RCC 7860 (cell line): ENCODE data around the gene GPR39.

Experiments used
- DNase-seq: peaks from one replicate; pipeline ENCODE4 v3.0.0-alpha.2; 2015; ENCODE audit warnings: low spot score
- FAIRE-seq: peaks from 2 replicates; lab custom pipeline; 2012; peaks lifted over from hg19 to GRCh38; lab: Jason Lieb, UNC

The GPR39 gene

DNA sequence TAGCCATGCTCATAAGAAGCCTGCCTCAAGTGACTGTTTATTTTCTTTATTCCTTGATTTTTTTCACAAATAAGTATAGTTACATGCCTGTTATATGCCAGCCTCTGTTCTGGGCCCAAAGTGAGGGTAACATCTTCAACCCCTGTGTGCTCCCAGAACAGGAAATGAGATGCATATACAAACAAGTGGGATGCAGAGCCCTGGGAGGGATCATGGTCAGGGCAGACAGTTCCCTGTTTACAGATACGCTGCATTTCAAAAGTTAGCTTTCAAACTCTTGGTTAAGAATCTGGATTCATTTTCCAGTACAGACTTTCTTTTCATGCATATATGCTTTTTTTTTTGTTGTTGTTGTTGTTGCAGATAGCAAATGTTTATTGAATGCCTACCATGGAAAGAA, 24.4 kb downstream of the GPR39 start:
- no peak for DNase-seq
- FAIRE-seq: no peak

DNA sequence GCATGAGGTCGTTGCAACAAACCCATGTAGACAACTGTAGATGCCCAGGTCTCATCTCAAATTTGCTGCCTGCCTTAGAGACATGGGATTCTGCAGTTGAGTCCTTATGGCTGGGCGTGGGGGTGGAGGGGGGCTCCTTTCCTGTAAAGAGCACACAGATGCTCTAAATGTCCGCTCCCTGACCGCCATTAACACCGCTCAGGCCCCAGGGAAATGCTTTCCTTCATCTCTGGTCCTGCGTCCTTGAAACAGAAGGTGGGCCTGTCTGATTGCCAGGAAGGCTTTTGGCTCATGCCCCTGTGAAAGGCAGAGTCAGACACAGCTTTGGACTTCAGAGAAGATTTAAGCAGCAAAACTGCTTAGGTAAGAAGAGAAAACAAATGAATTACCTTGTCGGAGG, 25.7 kb downstream of the GPR39 start:
- no peak for FAIRE-seq
- no peak for DNase-seq

DNA sequence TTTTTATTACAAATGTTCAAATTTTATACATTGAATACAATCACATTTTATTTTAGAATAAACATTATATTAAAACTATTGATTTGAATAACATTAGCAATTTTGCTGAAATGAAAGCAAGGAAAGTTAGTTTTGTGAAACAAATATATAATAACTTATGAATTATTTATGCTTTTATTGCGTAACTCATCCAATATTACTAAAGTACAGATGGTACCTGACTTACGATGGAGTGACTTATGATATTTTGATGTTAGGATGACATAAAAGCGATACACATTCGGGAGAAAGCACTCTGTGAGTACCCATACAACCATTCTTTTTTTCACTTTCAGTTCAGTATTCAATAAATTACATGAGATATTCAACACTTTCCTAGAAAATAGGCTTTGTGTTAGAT, 26.5 kb downstream of the GPR39 start:
- FAIRE-seq: no peak
- DNase-seq: no peak

DNA sequence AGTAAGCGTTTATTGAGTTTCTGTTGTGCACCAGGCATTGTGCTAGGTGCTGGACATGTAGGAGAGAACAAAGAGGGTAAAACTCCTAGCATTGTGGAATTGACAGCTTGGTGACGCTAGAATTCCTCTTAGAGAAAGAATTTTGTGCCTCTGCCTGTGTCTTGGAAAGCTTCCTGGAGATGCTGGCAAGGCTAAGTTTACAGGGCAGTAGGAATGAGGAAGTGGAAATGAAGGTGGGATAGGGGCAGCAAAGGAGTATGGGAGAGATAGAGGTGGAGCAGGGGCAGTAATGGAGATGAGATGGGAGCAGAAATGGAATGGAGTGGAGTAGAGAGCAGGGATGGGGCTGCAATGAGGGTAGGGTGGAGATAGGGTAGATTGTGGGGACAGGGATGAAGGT, 29.8 kb downstream of the GPR39 start:
- FAIRE-seq (no peak), DNase-seq (no peak)

DNA sequence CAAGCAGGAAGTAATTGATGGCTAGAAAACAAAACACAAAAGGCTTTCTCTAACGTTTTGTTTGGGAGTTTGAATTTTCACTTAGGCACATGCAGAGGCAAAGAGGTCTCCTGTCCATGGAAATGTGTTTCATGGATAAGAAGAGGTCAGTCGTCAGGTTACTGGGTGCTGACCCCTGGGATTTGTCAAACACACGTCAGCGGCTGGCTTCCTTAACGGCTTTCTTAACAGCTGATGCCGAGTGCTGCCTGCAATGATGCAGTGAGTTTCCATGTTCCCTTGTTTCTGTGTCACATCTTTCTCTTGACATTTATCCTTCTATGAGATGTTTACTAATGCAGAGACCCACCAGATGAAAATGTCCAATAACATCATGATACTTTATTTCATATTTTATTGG, 31.7 kb downstream of the GPR39 start:
- no peak for DNase-seq
- no peak for FAIRE-seq

DNA sequence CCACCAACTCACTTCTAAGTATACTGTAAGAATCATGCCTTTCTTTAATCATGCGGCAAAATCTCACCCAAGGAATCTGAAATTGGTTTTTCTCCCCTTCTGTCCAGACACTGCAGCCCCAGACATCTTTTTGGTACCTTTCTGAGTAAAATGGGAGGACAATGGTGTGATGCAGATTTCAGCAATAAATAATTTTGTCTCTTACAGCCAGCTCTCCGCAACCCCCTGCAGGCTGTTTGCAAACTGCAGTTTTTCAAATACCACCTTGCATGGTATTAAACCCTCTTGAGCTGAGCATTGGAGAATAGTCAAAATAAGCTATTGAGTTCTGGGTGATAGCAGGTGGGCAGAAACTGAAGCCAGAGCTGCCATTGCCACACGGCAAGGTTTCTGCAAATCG, 32.2 kb downstream of the GPR39 start:
- DNase-seq (no peak), FAIRE-seq (no peak)

DNA sequence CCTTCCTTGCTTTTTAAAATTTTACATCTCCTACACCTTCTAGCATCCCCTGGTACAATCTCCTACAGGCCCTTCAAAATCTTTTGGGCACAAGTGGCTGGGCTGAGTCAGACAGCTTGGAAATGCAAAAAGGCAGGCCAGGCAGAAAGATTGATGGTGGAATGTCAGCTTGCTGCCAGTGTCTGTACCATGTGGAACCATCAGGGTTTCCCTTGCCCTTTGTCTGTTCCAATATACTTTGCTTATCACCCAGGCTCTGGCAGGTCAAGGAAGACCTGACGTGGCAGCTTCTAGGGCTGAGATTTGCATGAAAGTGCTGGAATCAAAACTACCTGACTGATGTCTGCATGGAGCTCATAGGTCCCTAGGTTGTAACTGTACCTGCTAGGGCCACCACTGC, 33.3 kb downstream of the GPR39 start:
- DNase-seq (no peak), FAIRE-seq (no peak)

DNA sequence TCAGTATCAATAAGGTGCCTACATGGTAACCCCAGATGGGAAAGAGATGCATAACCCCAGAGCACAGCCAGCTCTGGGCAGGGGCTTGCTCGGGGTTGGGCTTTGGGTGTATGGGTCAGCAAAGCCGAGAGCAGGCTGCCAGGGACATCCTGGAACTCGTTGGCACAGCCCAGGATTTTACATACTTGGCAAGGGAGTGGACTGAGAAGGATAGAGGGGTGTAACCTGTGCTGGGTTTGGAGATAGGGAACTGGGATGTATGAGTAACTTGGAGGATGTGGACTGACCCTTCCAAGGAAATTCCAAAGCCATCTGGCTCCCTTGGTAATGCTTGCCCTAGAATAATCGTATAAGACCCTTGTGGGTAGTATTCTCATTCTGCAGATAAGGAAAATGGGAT, 44.2 kb downstream of the GPR39 start:
- no peak for FAIRE-seq
- no peak for DNase-seq

DNA sequence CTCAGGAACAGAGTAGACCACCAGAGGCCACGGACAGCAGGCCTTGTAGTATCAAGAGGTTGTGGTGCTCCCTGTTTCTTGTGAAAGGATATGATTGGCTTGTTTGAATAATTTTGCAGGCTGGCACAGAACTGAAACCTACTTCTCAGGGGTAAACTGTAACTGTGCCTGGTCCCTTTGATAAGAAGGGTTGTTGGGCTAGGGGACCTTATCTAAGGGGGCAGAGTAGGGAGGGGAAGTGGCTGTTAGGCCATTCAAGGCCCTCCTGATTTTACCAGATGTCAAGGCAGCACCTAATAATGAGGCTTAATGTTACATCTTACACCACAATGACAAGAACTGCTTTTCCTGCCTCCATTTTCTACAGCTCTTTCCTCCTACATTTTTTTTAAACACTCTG, 45.6 kb downstream of the GPR39 start:
- FAIRE-seq (no peak), DNase-seq (no peak)

DNA sequence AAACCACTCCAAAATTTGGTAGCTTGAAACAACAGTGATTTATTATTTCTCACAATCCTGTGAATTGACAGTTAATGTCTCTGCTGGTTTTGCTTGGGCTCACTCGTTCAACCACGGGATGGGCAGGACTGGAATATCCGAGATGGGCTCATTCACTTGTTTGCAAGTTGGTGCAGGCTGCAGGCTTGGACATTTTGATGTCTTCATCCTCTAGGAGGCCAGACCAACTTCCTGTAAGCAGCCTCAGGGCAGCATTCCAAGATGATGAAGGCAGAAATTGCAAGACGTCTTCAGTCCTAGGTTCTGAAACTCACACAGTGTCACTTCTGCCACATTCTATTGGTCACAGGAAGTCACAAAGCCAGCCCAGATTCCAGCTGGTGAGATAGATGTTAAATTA, 47.1 kb downstream of the GPR39 start:
- no peak for FAIRE-seq
- DNase-seq: no peak

DNA sequence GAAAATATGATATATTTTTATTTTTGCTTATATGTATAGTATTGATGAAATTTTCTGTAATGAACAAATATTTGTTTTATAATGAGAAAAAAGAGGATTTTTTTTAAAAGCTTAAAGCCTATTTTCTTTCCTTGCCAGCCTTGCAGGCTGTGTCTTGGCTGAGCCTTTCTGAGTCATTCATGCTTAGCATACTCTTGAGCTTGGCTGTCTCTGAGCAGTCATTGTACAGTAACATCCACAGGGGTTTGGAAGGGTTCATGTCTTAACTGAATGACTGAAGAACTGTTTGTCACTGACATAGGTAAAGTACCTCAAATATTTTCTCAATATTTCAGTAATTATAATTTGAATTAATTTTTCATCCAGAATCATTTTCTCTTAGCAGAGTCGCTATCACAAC, 49.3 kb downstream of the GPR39 start:
- no peak for FAIRE-seq

DNA sequence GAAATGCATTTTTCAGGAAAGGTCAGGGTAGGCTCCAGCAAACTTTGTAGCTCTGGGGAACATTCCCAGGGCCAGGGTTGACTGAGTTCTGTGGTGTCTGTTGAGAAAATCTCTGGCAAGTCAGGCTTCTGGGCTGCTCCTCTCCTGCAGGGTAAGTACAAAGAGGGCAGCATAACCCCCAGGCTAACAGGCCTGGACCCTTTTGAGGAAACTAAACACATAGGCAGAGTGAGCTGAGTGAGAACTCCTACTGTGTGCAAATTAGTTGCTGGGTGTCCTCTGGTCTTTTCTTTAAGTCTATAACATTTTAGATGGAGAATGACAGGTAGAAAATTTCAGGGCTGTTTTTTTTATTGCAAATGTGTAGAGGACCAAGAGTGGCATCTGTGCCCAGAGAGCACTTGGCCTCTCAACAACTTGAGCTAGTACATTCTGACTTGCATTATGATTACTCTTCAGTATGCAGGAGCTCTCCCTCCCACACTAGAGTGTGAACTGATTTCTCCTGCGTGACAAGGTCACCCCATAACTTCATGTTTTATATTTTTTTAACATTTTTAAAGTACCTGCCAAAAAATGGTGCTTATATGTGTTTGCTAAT, 49.9 kb downstream of the GPR39 start:
- no peak for DNase-seq

More for the DNA sequence above, 49.3 kb downstream of the GPR39 start:
- DNase-seq: no peak

DNA sequence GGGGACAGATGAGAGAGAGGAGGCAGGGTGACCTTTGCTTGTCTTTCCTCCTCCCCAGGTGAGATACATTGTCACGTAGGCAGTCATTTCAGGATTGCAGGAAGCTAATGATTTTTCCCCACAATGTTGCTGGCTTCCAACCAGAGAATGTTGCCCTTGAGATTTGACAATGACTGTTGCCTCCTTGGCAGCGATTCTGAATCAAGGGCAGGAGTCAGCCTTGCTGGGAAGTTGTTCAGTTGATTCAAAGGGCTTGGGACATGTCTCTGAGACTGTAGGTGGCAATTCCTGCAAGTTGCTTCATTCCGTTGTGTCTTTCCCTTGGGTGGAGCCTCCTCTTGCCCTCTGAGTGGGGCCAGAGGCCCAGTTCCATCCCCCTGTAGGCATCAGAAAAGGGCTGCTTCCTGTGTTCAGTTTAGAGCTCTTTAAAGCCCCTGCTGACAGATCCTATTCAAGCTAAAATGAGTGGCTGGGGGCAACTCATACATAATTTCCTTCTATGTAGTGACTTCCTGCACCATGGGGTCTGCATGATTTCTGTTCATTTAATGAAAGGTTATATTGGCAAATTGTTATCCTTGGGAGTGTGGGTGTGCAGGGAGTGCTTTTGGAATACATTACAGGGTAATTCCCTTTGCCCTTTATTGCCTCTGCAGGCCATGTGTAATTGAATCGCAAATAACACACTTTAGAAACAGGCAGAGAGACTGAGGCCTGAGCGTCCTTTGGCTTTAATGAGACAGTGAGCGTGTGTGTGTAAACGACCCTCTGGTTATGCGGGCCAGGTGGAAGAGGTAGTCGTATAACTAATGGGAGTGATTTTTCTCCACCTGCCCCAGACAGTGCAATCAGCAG, 52.4 kb downstream of the GPR39 start:
- FAIRE-seq (no peak), DNase-seq (no peak)

More for the DNA sequence above, 49.9 kb downstream of the GPR39 start:
- FAIRE-seq: no peak

DNA sequence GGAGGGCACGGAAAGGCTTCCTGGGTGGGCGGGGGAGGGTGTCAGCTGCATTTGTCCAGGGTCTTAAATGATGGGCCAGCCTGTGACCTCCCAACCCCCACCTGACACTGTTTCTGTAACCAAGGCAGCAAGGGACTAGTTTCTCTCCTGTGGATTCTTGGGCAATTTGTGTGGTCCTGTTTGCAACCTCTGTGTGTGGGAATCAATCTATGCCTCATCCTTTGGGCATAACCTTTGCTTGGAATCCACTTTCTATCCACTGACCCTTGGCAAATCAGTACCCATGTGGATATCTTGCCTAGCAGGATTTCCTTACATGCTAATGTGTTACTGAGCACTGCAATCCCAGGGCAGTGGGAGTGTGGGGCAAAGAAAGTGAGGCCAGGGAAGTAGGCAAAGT, 54.1 kb downstream of the GPR39 start:
- DNase-seq (no peak), FAIRE-seq (no peak)

DNA sequence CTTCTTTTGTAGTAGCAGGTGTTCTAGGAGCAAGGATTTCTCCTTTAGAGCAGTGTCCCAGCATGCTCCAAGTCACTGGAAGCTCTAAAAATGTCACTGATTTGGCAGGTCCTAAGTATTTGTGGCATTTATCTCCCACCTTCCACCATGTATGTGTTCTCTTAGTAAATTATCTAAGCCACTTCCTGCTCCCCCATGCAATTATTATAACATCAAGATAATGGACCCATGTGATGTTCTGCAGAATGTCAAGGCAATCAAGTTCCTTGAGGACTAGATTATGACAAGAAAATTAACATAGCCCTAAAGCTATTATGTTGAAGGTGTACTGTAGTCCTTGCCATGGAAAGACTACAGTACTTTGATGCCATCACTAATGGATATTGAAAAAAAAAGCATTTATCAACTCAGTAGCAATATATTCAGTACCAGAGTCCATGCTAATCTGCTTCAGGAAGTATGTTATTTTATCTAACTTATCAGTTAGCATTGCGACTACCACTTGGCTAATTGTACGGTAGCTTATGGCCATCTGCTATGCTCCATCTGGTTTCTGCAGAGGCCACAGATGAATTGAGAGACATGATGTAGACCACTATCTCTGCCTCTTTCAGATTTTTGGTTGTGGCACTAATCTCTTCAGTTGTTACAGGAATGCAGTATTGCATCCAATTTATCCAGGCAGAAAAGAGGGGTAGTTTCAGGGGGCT, 56.7 kb downstream of the GPR39 start:
- DNase-seq: no peak
- FAIRE-seq: no peak

DNA sequence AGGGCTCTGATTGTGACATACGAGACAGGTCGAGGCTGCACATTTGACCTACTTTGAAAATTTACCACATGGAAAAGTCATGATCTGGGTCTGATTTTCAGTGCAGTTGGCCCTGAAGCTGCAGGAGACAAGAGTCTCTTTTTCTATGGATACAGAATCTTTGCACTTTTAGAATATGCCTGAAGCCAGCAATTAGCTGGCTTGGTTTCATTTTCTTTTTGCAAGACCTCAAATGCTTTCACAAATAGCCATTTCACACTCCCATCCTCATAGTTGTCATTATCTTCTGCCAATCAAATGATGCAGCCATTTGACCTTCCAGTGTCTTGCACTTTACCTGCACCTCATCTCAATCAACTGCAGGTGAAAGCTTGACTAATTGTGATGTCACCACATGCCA, 59.0 kb downstream of the GPR39 start:
- no peak for DNase-seq
- FAIRE-seq: no peak

DNA sequence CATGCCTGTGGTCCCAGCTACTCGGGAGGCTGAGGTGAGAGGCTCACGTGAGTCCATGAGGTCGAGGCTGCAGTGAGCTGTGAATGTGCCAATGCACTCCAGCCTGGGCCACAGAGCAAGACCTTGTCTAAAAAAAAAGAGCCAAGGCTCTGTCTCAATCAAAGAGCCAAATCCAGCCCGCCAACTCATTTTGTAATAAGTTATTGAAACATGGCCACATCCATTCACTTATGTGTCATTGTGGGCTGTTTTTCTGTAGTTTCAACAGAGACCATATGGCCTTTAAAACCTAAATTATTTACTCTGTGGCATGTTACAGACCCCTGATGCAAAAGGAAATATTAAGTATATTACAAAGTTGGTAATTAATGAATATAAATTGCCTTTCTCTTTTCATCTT, 60.8 kb downstream of the GPR39 start:
- no peak for FAIRE-seq

DNA sequence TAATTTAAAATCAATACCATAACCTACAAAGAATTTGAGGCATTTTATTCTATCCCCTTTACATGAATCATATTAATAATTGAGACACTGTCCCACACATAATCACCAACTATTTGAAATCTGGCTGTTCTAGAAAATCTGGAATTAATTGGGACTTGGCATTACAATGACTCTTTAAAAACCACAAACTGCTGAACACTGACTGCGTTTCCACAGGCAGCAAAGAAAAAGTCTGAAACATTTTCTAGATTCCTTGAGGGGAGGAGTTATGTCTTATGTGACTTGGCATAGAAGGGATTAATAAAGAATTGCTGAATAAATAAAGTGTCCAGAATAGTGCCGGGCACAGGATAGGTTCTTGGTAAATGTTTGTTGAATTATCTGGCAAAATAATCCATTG, 61.4 kb downstream of the GPR39 start:
- FAIRE-seq (no peak), DNase-seq (no peak)

More for the DNA sequence above, 60.8 kb downstream of the GPR39 start:
- no peak for DNase-seq

DNA sequence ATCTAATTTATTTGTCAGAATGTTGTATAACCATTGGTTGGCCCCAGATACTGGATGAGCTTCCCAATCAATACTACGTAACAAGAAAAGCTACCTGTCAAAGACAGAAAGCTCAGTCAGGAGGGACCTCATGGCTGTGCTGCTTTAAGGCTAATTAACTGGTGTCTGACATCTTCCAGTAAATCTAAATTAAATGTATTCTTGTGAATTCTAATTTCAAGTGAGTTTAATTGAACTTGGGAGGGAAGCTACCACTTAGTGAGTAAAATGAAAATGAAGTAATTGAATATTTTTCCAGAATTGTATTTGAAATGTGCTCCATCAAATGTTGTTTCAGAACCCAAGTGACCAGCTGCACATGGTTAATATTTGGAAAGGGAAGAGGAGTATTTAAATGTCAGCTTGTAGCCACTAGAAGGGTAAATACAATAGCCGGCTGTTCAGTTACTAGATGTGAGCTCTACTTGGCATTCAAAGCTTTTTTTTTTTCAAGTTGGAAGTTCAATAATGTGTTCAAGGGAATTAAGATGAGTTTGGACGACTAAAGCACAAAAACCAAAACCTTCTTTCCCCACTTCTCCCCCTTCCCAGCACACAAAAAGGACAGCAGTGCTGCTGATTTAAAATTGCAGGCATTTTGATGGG, 62.0 kb downstream of the GPR39 start:
- FAIRE-seq (no peak), DNase-seq (no peak)

DNA sequence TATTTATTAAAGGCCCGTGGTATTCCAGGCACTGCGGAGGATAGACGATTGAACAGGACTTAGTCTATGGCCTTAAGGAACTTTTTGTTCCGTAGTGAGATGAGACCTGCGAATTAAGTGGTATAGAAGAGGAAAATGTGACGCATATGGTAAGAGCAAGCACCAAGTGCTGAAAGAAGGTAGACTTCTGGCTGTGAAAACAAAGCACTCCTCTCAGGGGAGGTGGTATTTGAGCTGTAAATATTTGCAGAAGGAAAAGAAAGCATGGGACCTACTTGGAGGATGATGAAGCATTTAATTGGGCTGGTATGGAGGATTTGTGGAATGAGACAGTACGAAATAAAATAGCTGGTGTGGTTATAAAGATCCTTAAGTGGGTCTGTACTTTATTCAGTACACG, 62.5 kb downstream of the GPR39 start:
- FAIRE-seq (no peak), DNase-seq (no peak)

DNA sequence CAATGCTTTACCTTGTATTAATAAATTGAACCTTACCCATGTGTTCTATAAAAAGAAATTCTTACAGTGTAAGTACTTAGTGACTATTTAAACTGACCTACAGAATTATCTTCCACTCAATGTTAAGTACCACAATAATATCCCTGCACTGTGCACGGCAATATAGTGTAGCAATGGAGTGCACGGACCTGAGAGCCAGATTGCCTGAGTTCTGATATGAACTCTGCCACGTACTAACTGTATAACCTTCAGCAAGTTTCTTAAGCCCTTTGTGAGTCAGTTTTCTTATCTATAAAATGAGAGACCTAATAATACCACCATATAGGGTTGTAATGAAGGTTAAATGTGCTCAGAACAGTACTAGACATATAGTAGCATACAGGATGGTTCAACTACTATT, 66.2 kb downstream of the GPR39 start:
- DNase-seq (no peak), FAIRE-seq (no peak)

DNA sequence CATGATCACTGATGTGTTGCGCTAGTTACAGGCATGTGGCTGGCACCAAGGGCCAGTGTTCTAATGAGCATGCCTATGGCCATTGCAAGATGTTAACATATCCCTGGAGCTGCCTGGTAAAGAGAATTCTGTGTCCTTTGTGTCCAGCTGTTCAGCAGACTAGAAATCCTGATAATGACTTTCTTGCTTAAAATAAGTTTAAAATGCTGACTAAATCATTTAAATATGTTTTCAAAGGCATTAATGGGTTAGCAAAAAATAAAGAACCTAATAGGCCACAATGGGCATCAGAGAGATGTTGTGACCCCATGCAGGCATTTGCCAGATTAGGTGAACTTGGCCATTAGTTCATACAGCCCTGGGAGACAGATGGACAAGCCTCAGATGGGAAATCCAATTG, 67.5 kb downstream of the GPR39 start:
- DNase-seq: no peak
- no peak for FAIRE-seq
